ENCODE measurements around the gene GREB1L.

DNA sequence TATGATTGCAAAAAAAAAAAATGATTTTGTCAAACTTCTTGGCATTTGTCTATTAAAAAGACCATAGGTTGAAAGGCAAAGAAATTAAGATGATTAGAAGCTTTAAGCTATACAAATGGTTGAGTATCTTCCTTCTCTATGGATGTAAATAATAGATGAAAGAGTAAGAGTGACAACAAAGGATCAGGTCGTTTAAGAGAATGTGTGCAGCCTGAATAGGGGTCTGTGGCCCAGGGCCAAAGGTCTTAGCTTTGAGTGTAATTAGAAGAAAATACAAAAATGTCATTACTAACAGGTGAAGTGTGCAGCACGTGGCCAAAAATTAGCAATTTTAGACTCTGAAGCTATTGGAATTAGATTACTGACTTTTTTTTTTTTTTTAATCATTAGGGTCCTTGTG is 122.4 kb downstream of the GREB1L start:
- TF ChIP-seq, protein P1, sequence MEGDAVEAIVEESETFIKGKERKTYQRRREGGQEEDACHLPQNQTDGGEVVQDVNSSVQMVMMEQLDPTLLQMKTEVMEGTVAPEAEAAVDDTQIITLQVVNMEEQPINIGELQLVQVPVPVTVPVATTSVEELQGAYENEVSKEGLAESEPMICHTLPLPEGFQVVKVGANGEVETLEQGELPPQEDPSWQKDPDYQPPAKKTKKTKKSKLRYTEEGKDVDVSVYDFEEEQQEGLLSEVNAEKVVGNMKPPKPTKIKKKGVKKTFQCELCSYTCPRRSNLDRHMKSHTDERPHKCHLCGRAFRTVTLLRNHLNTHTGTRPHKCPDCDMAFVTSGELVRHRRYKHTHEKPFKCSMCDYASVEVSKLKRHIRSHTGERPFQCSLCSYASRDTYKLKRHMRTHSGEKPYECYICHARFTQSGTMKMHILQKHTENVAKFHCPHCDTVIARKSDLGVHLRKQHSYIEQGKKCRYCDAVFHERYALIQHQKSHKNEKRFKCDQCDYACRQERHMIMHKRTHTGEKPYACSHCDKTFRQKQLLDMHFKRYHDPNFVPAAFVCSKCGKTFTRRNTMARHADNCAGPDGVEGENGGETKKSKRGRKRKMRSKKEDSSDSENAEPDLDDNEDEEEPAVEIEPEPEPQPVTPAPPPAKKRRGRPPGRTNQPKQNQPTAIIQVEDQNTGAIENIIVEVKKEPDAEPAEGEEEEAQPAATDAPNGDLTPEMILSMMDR (IDR thresholded peaks at IDR 0.05) = no peak
- TF ChIP-seq POLR2A (IDR thresholded peaks at IDR 0.05) = no peak
